ENCODE data around the gene P2RX3. TPM values are rescaled to one million over a fixed set of nuclear protein-coding genes. Genes with fewer than 3 reads are reported as not detected.

The P2RX3 gene
- total RNA-seq, 4 donors from 2014 or later: not detected

DNA sequence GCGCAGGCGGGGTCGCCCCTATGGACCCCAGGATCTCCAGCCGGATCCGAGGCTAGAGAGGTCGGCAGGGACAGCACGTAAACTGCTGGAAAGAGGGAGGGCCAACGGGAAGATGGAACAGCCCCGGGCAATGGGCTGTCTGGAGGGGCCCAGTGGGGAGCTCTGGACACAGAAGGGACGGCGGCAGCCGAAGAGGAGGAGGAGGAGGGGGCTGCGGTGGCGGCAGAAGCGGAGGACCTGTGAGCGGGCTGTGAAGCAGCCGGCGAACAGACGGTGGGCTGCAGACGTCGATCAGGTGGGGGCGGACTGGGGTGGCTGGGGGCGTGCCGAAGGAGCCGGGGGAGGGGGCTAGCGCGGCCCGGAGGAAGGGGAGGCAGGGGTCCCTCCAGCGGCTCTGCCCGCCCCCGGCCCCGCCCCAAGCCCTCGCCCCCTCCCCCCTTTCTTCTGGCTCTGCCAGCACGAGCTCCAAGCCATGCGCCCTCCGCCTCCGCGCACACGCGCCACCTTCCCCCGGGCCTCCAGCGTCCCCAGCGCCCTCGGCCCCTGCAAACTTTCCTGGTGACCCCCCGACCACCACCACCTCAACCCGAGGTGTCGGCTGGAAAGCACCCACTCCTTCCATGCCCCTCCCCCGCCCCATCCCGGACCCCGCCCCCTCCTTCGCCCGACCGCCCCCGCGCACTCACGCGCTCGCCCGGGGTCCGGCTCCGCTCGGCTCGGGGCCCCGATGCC, 13.8 kb upstream of the P2RX3 start:
- Histone ChIP-seq H3K4me3 (peak overlapping the region; percentile 95), H3K27me3 (no peaks in the 10 kb centered on the region), H3K36me3 (peaks cover 31% of the 10 kb centered on the region), H3K27ac (peak overlapping the region; percentile 100), H3K9me3 (no peaks in the 10 kb centered on the region), H3K4me1 (peaks cover 63% of the 10 kb centered on the region)
- 4% methylated on average over 9 of the region's 64 CpGs for WGBS
- TF ChIP-seq POLR2AphosphoS5 (IDR thresholded peaks at IDR 0.05) (no peak), POLR2A (IDR thresholded peaks at IDR 0.05) (no peak), EP300 (IDR thresholded peaks at IDR 0.05) (no peak)
- TF ChIP-seq, protein P1, sequence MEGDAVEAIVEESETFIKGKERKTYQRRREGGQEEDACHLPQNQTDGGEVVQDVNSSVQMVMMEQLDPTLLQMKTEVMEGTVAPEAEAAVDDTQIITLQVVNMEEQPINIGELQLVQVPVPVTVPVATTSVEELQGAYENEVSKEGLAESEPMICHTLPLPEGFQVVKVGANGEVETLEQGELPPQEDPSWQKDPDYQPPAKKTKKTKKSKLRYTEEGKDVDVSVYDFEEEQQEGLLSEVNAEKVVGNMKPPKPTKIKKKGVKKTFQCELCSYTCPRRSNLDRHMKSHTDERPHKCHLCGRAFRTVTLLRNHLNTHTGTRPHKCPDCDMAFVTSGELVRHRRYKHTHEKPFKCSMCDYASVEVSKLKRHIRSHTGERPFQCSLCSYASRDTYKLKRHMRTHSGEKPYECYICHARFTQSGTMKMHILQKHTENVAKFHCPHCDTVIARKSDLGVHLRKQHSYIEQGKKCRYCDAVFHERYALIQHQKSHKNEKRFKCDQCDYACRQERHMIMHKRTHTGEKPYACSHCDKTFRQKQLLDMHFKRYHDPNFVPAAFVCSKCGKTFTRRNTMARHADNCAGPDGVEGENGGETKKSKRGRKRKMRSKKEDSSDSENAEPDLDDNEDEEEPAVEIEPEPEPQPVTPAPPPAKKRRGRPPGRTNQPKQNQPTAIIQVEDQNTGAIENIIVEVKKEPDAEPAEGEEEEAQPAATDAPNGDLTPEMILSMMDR (IDR thresholded peaks at IDR 0.05): no peak
- peak in 1 of 2 donors; percentile 83 for DNase-seq (ENCODE audit: low spot score in 2 of 2)

DNA sequence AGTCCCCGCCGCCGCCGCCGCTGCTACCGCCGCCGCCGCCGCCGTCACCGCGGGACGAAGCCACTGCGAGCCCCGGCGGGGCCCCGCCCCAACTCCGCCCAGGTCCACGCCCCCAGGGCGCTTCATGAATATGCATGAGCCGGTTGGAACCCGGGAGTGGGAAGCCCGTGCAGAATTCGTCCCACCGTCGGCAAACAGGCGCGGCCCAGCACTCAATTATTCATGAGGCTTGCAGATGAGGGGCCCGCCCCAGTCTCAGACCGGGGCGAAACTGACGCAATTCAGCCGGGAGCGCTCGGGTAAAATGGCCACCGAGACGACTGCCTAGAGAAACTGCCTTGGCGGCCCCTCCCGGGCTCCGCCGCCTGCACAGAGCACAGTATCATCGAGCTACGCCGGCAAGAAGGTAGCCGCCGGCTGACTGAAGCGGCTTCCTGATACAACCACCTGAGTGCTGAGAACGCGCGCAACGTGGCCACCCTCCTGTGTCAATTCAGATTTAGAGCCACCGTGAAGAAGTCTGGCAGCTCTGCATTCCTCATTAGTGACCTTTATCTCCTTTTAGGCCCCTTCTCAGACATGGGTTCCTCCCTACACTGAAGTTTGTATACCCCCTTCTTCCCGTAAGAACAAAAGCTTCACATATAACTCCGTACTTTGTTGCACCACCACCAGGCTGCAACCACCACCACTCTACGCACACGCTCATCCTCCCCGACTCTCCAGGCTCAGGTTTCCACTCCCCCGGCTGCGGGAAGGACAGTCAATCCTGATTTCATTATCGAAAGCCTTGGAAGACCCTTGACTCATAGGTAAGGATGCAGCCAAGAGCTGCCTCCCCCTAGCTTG, 13.0 kb upstream of the P2RX3 start, which contains the start of gene TNKS1BP1:
Gene TNKS1BP1 (minus strand): TSS at position 67 of the 849 bp plus-strand sequence. CDS start 3,067 bp downstream, outside the sequence.
- Histone ChIP-seq H3K36me3 (peaks cover 39% of the 10 kb centered on the region), H3K27ac (peak within 1 kb of the TSS; percentile 100), H3K27me3 (no peaks in the 10 kb centered on the region), H3K4me3 (peak within 1 kb of the TSS; percentile 95), H3K4me1 (peaks cover 56% of the 10 kb centered on the region), H3K9me3 (no peaks in the 10 kb centered on the region)
- WGBS: 5% methylated on average over 15 of the region's 61 CpGs
- TF ChIP-seq POLR2AphosphoS5 (IDR thresholded peaks at IDR 0.05) (peak in 2 of 3 donors; percentile 55 to 85), EP300 (IDR thresholded peaks at IDR 0.05) (no peak), POLR2A (IDR thresholded peaks at IDR 0.05) (peak in 1 of 2 donors; percentile 46)
- TF ChIP-seq, protein P1 (IDR thresholded peaks at IDR 0.05): peak in 1 of 2 donors; percentile 1
- DNase-seq (ENCODE audit: low spot score in 2 of 2): peak; percentile 99

DNA sequence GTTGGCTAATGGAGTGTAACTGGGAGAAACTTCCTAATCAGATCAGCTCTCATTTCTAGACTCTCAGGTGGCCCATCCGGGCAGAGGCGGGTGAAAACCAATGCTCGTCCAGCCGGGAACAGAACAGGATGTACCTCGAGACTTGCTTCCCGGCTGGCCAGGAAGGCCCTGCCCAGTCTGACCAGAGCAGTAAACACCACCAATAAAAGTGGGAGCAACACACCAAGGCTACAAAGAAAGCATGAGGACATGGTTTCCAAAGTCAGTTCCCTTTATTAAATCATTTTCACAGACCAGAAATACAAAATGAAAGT, 12.5 kb upstream of the P2RX3 start:
- H3K27ac ChIP-seq: peak overlapping the region; percentile 100

DNA sequence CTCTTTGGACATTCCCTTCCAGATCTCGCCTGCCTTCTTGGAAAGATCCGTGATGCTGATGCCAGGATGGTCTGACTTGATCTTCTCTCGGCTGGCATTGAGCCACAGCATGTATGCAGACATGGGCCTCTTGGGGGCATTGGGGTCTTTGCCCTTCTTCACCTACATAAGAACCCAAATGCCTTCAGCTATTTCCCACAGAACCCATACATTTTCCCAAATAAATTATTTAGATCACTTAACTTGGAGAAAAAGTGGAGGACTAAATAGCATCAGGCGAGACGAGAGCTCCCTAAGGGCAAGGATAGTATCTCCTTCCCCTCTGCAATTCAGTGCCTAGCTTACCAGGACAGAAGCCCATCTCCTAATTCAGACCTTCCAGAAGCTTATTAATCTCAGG, 10.4 kb upstream of the P2RX3 start:
- 97% methylated on average over 5 of the region's 5 CpGs for WGBS
- DNase-seq (ENCODE audit: low spot score in 2 of 2): no peak
- Histone ChIP-seq H3K36me3 (peaks cover 60% of the 10 kb centered on the region), H3K27ac (no peak overlapping the region), H3K27me3 (no peaks in the 10 kb centered on the region), H3K4me3 (no peak overlapping the region), H3K9me3 (no peaks in the 10 kb centered on the region), H3K4me1 (peaks cover 31% of the 10 kb centered on the region)
- TF ChIP-seq EP300 (IDR thresholded peaks at IDR 0.05) (no peak), POLR2A (IDR thresholded peaks at IDR 0.05) (no peak), POLR2AphosphoS5 (IDR thresholded peaks at IDR 0.05) (no peak)

More for the DNA sequence above, 12.5 kb upstream of the P2RX3 start:
- Histone ChIP-seq H3K9me3 (no peaks in the 10 kb centered on the region), H3K4me1 (peaks cover 50% of the 10 kb centered on the region), H3K4me3 (peak overlapping the region; percentile 95), H3K36me3 (peaks cover 40% of the 10 kb centered on the region), H3K27me3 (no peaks in the 10 kb centered on the region)
- 20% methylated on average over 6 of the region's 6 CpGs for WGBS
- DNase-seq (ENCODE audit: low spot score in 2 of 2): peak in 1 of 2 donors; percentile 77
- TF ChIP-seq EP300 (IDR thresholded peaks at IDR 0.05): no peak
- TF ChIP-seq POLR2AphosphoS5 (IDR thresholded peaks at IDR 0.05): peak in 2 of 3 donors; percentile 4 to 14

DNA sequence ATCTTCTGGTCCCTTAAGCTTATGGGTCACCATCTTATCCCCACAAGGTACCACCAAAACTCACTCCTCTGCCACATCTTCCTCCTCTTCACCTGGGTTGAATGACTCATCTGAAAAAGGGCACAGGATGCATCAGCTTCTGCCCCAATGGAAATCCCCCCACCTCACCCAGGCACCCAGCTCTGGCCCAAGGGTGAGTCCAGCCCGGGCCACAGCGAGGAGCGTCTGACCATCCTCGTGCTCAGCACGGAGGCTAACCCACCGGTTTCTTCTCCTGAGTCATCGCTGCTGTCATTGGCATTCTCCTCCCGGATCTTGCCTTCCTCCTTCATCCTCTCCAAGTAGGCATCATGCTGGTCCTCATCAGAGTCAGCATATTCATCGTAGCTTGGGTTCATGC, 8.1 kb upstream of the P2RX3 start:
- Histone ChIP-seq H3K36me3 (peaks cover 68% of the 10 kb centered on the region), H3K27me3 (no peaks in the 10 kb centered on the region), H3K4me1 (peaks cover 28% of the 10 kb centered on the region), H3K27ac (no peak overlapping the region), H3K4me3 (no peak overlapping the region), H3K9me3 (no peaks in the 10 kb centered on the region)
- DNase-seq (ENCODE audit: low spot score in 2 of 2): no peak
- WGBS: 90% methylated on average over 9 of the region's 9 CpGs
- TF ChIP-seq EP300 (IDR thresholded peaks at IDR 0.05) (no peak), POLR2AphosphoS5 (IDR thresholded peaks at IDR 0.05) (no peak), POLR2A (IDR thresholded peaks at IDR 0.05) (no peak)
- TF ChIP-seq, protein P1 (IDR thresholded peaks at IDR 0.05): no peak

DNA sequence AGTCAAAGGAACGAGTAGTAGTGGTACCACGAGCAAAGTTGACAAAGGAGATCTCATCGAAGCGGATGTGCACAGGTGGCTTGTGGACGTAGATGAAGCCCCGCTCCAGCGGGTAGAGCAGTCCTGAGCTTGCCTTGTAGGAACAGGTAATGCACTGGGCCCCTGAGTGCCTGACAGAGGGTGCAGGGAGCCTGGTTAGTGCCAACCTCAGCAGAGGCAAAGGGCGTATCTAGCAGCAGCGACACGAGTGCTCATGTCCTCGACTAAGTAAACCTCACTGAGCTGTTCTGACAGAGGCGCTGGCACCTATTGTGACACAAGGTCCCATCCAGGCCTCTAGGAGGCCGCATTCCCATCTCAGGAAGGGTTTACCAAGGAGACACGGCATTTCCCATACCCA, 6.4 kb upstream of the P2RX3 start:
- no peak overlapping the region for H3K27ac ChIP-seq
- TF ChIP-seq EP300 (IDR thresholded peaks at IDR 0.05): no peak
- TF ChIP-seq, protein P1 (IDR thresholded peaks at IDR 0.05): no peak
- TF ChIP-seq POLR2AphosphoS5 (IDR thresholded peaks at IDR 0.05): no peak
- no peak for TF ChIP-seq POLR2A (IDR thresholded peaks at IDR 0.05)
- H3K27me3 ChIP-seq: no peaks in the 10 kb centered on the region
- H3K4me3 ChIP-seq: no peak overlapping the region
- no peak for DNase-seq (ENCODE audit: low spot score in 2 of 2)
- 95% methylated on average over 13 of the region's 14 CpGs for WGBS
- H3K9me3 ChIP-seq: no peaks in the 10 kb centered on the region
- peaks cover 63% of the 10 kb centered on the region for H3K36me3 ChIP-seq
- peaks cover 21% of the 10 kb centered on the region for H3K4me1 ChIP-seq
